Heart right ventricle (tissue), 16 donors: ENCODE results near the gene KIAA1614. TPM values are rescaled to one million over a fixed set of nuclear protein-coding genes. Genes with fewer than 3 reads are reported as not detected.
A peak's percentile ranks its signal among the peaks of the same experiment; 100 is the strongest.
"Not testable (repeated sequence)": the region's sequence is repeated elsewhere in the genome, so short reads cannot be mapped to it uniquely, and the experiment has no call there.

Experiments used
- ATAC-seq, 8 donors: fragments of 200-7000 bp; cut with Tn5 transposase; one replicate each; pipeline ENCODE4 v1.9.1; 2020; ENCODE audit warnings: mild to moderate bottlenecking in 8 of 8, moderate library complexity in 8 of 8, moderate number of reproducible peaks in 1 of 8
- DNase-seq, 2 donors: peaks; one replicate each; pipeline ENCODE4 v3.0.0-alpha.2; 2020
- H3K27ac ChIP-seq, 10 donors: fragments of 200-600 bp; sonication (generic) in 2 of 10; one replicate each; pipeline versions ENCODE4 v1.5.0 to v1.8.0; 2020 to 2022; ENCODE audit warnings: mild to moderate bottlenecking in 3 of 10
- H3K27me3 ChIP-seq, 7 donors: fragments of 200-600 bp; one replicate each; pipeline ENCODE4 v1.8.0; 2021 to 2022; ENCODE audit warnings: mild to moderate bottlenecking in 2 of 7
- H3K36me3 ChIP-seq, 9 donors: fragments of 200-600 bp; sonication (generic) in 1 of 9; one replicate each; pipeline versions ENCODE4 v1.5.0 to v1.8.0; 2020 to 2022; ENCODE audit warnings: mild to moderate bottlenecking in 2 of 9
- H3K4me1 ChIP-seq, 9 donors: fragments of 200-600 bp; sonication (generic) in 1 of 9; one replicate each; pipeline versions ENCODE4 v1.5.0 to v1.8.0; 2020 to 2022; ENCODE audit warnings: mild to moderate bottlenecking in 4 of 9
- H3K4me3 ChIP-seq, 10 donors: fragments of 200-600 bp; sonication (generic) in 2 of 10; one replicate each; pipeline versions ENCODE4 v1.5.0 to v1.8.0; 2020 to 2022; ENCODE audit warnings: mild to moderate bottlenecking in 7 of 10, moderate library complexity in 2 of 10
- H3K9me3 ChIP-seq, 11 donors: fragments of 200-600 bp in 10 of 11; sonication (generic) in 2 of 11; one replicate each; pipeline versions ENCODE4 v1.5.0 to v1.8.0; 2013 to 2022; ENCODE audit warnings: mild to moderate bottlenecking in 2 of 11, control low read depth in 1 of 11, moderate library complexity in 1 of 11
- WGBS, 2 donors: extraction: QIAGEN DNeasy Blood & Tissue Kit; methylation state at CpG; one replicate each; pipeline ENCODE4 v1.1.7; 2013; ENCODE audit warnings: inconsistent platforms in 1 of 2; 5-methylcytosine and 5-hydroxymethylcytosine counted together
- intact Hi-C, 10 donors: fragments of 100-400 bp; cut with DNase I; formaldehyde crosslinking; loops; one replicate each; pipeline versions ENCODE4 v1.11.1 to v1.14.2; 2022
- polyA plus RNA-seq, 2 donors: library from polyadenylated mRNA; stranded (reverse); fragments of 200-250 nt; gene quantifications; one replicate each; pipeline ENCODE4 v1.2.3, GENCODE V29; 2013
- total RNA-seq, 10 donors: library from RNA; stranded (reverse); fragmentation: NEBNext Ultra II Directional in 3 of 10; extraction: Animal tissue kit (Norgen Biotek cat#: 25700) in 3 of 10; gene quantifications; one replicate each; pipeline versions ENCODE4 v1.2.1 to v1.2.4, GENCODE V29; 2021 to 2023
- TF ChIP-seq, protein P1 (sequence below), 9 donors: fragments of 200-600 bp; sonication (generic) in 2 of 9; IDR thresholded peaks; one replicate each; pipeline versions ENCODE4 v1.5.0 to v1.8.0; 2021 to 2022; ENCODE audit warnings: antibody characterized with exemption in 9 of 9, mild to moderate bottlenecking in 5 of 9, moderate library complexity in 1 of 9
- donor health status: Arrhythmogenic right ventricular cardiomyopathy.
- donor health status: ischemic (EF 13 %, LVEDD 7.1; RV severe dilation, severe dysfunction).
- donor health status: healthy with polysubstance abuse.
- donor health status: DM: no; HTN: yes; CAD: no.
- donor health status: DM: no; HTN: no; CAD: no.
- donor health status: ischemic (EF 25% LVEDD 6.9; RV normal size, moderate dysfunction).
- donor health status: ischemic (EF 25% LVEDD 5.7; RV mildly dilated, moderate dysfunction).
- donor health status: healthy.
- donor health status: DM: yes; HTN: yes; CAD: no.
- donor health status: Ischemic cardiomyopathy.
- donor health status: ischemic (EF 35%, LVEDD 5.7; RV mildly dilated, moderate dysfunction).
- donor health status: nonischemic (EF 11% LVEDD 7.7; RV severe dilation, severe dysfunction).
- donor health status: DM: yes; HTN: yes; CAD: no.
- donor health status: PGD.
- donor health status: ischemic (EF 29% LVEDD 5.4; RV normal size, mild dysfunction).
- donor health status: nonischemic (EF 23%, LVEDD 6.1; RV moderate dilation, normal function).

The KIAA1614 gene
- total and polyA plus RNA-seq, 12 donors: 4.7 to 13.6 (median 6.4) TPM

DNA sequence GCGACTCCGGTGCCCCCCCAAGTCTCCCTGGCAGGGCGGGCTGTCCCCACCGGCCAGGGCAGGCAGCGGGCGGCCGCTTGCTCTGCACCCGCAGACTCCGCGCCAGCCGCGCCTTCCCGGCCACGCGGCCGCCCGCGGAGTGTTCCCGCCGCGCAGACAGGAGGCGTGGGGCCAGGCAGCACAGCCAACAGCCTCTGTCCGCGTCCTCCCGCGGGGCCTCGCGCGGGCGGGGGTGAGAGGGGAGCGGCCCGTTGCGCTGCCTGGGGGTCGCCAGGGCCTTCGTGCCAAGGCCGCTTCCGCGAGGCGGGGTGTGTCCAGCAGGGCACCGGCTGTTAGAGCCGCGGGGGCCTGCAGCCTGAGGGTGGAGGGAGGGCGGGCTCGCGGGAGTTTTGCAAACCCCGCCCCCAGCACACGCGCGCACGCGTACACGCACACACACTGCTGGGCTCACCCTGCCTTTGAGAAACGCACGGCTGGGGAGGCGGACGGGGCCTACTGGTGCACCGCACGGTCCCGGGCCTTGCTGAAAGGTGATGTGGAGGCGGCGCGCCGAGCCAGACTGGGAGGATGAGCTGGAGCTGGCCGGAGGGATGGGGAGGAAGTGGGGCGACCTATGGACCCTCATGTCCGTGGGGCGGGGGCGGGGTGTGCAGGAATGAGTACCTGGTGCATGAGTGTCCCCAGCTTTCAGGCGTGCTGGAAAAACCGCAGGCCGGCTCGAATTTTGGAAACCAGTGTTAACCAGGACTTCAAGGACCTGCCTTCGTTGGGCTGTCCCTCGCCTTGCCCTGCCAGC, 41.5 kb downstream of the KIAA1614 start:
- intact Hi-C loops: loop anchor here in 1 of 10 donors (5.0 kb wide), 1 partner anchor 38 kb away; no protein-coding TSS in a partner anchor
- H3K4me3 ChIP-seq: peak overlapping the region; percentile 39 to 73 (median 58)
- WGBS, 2 donors: 13 to 16% methylated on average over 74 of the region's 74 CpGs
- H3K36me3 ChIP-seq: peaks cover 0 to 39% (median 0%) of the 10 kb centered on the region in 9 donors
- peak overlapping the region in 9 of 10 donors; percentile 0 to 44 (median 34) for H3K27ac ChIP-seq
- peak; percentile 78 to 91 (median 82) for ATAC-seq
- peaks cover 0 to 23% (median 13%) of the 10 kb centered on the region in 9 donors for H3K4me1 ChIP-seq
- DNase-seq: peak; percentile 44 to 78
- no peaks in the 10 kb centered on the region for H3K9me3 ChIP-seq
- H3K27me3 ChIP-seq: no peaks in the 10 kb centered on the region
- TF ChIP-seq, protein P1, sequence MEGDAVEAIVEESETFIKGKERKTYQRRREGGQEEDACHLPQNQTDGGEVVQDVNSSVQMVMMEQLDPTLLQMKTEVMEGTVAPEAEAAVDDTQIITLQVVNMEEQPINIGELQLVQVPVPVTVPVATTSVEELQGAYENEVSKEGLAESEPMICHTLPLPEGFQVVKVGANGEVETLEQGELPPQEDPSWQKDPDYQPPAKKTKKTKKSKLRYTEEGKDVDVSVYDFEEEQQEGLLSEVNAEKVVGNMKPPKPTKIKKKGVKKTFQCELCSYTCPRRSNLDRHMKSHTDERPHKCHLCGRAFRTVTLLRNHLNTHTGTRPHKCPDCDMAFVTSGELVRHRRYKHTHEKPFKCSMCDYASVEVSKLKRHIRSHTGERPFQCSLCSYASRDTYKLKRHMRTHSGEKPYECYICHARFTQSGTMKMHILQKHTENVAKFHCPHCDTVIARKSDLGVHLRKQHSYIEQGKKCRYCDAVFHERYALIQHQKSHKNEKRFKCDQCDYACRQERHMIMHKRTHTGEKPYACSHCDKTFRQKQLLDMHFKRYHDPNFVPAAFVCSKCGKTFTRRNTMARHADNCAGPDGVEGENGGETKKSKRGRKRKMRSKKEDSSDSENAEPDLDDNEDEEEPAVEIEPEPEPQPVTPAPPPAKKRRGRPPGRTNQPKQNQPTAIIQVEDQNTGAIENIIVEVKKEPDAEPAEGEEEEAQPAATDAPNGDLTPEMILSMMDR (IDR thresholded peaks at IDR 0.05): peak in 6 of 9 donors; percentile 5 to 37 (median 27)

DNA sequence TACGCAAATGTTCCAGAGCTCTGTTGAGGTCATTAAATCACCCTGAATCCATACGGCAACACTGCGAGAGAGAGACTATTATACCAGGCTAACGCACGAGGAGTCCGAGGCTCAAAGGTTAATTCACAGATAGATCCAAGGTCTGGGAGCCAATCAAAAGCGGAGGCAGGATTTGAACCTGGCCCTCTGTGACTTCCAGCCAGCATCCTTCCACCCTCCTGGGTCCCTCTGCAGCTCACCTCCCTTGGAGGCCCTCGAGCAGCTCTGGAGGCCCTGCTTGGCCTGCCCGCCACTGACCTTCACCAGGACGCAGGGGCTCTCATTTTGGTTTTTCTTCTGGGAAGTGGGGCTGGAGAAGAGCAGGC, 42.1 kb downstream of the KIAA1614 start:
- H3K9me3 ChIP-seq: no peaks in the 10 kb centered on the region
- intact Hi-C loops: loop anchor here in 1 of 10 donors (5.0 kb wide), 1 partner anchor 38 kb away; no protein-coding TSS in a partner anchor
- TF ChIP-seq, protein P1 (IDR thresholded peaks at IDR 0.05): no peak
- H3K27me3 ChIP-seq: no peaks in the 10 kb centered on the region
- DNase-seq: no peak
- H3K4me1 ChIP-seq: peaks cover 0 to 23% (median 13%) of the 10 kb centered on the region in 9 donors
- H3K36me3 ChIP-seq: peaks cover 0 to 37% (median 0%) of the 10 kb centered on the region in 9 donors
- WGBS, 2 donors: 87 to 91% methylated on average over 10 of the region's 10 CpGs
- ATAC-seq: no peak
- peak overlapping the region in 3 of 10 donors; percentile 0 to 9 (median 5) for H3K27ac ChIP-seq
- H3K4me3 ChIP-seq: peak overlapping the region in 4 of 10 donors; percentile 59 to 73 (median 62)

DNA sequence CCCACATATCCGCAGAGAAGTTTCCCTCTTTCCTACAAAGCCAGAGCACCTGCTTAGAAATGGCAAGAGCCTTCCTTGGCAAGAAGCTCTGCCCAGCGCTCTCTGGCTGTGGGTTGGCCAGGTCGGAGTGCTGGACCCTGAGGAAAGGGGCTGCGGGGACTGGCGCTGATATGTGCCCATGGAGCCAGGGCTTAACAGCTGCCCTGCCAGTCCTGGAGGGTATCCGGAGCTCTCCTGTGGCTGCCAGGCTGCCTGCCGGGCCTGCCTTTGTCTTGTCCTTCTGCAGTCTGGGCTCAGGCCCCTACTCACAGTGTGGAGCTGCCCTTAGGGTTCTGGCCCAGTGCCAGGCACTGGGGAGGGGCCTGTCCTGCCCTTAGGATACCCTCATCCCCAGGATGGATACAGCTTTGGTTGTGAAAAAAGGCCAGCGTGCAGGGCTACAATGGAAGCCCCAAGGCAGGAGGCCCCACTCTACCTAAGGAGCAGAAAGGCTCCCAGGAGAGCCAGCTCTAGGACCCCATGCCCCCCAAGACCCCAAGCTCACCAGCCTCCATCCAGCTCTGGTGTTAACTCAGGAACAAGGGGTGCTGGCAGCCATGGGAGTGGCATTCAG, 43.4 kb downstream of the KIAA1614 start:
- TF ChIP-seq, protein P1 (IDR thresholded peaks at IDR 0.05): no peak
- DNase-seq: no peak
- Histone ChIP-seq H3K36me3 (peaks cover 0 to 30% (median 0%) of the 10 kb centered on the region in 9 donors), H3K4me1 (peaks cover 0 to 23% (median 13%) of the 10 kb centered on the region in 9 donors), H3K27me3 (no peaks in the 10 kb centered on the region), H3K4me3 (no peak overlapping the region), H3K27ac (no peak overlapping the region), H3K9me3 (no peaks in the 10 kb centered on the region)
- ATAC-seq: no peak
- WGBS, 2 donors: 84 to 85% methylated on average over 8 of the region's 8 CpGs
- intact Hi-C loops: no loop called here

DNA sequence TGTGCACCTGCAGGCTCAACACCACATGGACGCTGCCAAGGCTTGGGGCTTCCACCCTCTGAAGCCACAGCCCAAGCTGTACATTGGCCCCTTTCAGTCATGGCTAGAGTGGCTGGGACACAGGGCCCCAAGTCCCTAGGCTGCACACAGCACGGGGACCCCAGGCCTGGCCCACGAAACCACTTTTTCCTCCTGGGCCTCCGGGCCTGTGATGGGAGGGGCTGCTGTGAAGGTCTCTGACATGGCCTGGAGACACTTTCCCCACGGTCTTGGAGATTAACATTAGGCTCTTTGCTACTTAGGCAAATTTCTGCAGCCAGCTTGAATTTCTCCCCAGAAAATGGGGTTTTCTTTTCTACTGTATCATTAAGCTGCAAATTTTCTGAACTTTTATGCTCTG, 46.9 kb downstream of the KIAA1614 start:
- ATAC-seq, H3K9me3 ChIP-seq, intact Hi-C loops, H3K4me3 ChIP-seq, H3K4me1 ChIP-seq, H3K27ac ChIP-seq, DNase-seq, H3K27me3 ChIP-seq: not testable (repeated sequence)
- 87 to 95% methylated on average over 5 of the region's 5 CpGs for WGBS, 2 donors
- H3K36me3 ChIP-seq: peaks cover 0 to 44% (median 0%) of the 10 kb centered on the region in 9 donors
